GM23248 (cell line): ENCODE measurements around the gene TMC6. TPM values are rescaled to one million over a fixed set of nuclear protein-coding genes. Genes with fewer than 3 reads are reported as not detected.
A peak's percentile ranks its signal among the peaks of the same experiment; 100 is the strongest.

Experiments used
- DNase-seq: peaks from one replicate; pipeline ENCODE4 v3.0.0-alpha.2; 2015
- H2AFZ ChIP-seq: fragments of 200-600 bp; sonication (generic); 2 replicates; pipeline ENCODE4 v1.6.1; 2016; ENCODE audit warnings: antibody characterized with exemption
- H3F3A ChIP-seq: fragments of 200-600 bp; sonication (generic); 2 replicates; pipeline ENCODE4 v1.6.1; 2016; ENCODE audit warnings: mild to moderate bottlenecking, antibody characterized with exemption, mixed run types; ENCODE audit not compliant: insufficient read depth
- H3K27ac ChIP-seq: fragments of 200-600 bp; sonication (generic); 2 replicates; pipeline ENCODE4 v1.5.1; 2016; ENCODE audit warnings: mild to moderate bottlenecking
- H3K27me3 ChIP-seq: fragments of 200-600 bp; sonication (generic); replicated peaks from 2 replicates; pipeline ENCODE4 v1.6.1; 2016; ENCODE audit warnings: mild to moderate bottlenecking; ENCODE audit not compliant: insufficient read depth
- H3K36me3 ChIP-seq: fragments of 200-600 bp; sonication (generic); 2 replicates; pipeline ENCODE4 v1.6.1; 2016; ENCODE audit warnings: low read depth, mild to moderate bottlenecking
- H3K4me1 ChIP-seq: fragments of 200-600 bp; sonication (generic); 2 replicates; pipeline ENCODE4 v1.6.1; 2016; ENCODE audit warnings: mild to moderate bottlenecking; ENCODE audit not compliant: insufficient read depth
- H3K4me2 ChIP-seq: fragments of 200-600 bp; sonication (generic); one replicate; pipeline ENCODE4 v1.6.1; 2016; ENCODE audit warnings: mild to moderate bottlenecking; ENCODE audit not compliant: unreplicated experiment
- H3K4me3 ChIP-seq: fragments of 200-600 bp; sonication (generic); 2 replicates; pipeline ENCODE4 v1.5.1; 2016; ENCODE audit warnings: mild to moderate bottlenecking
- H3K79me2 ChIP-seq: fragments of 200-600 bp; sonication (generic); 2 replicates; pipeline ENCODE4 v1.6.1; 2016; ENCODE audit warnings: mild to moderate bottlenecking; ENCODE audit not compliant: insufficient read depth
- H3K9ac ChIP-seq: fragments of 200-600 bp; sonication (generic); 2 replicates; pipeline ENCODE4 v1.6.1; 2016; ENCODE audit warnings: mild to moderate bottlenecking
- H3K9me2 ChIP-seq: fragments of 200-600 bp; sonication (generic); 2 replicates; pipeline ENCODE4 v1.6.1; 2016; ENCODE audit warnings: mixed run types, mild to moderate bottlenecking, moderate library complexity; ENCODE audit not compliant: insufficient read depth
- H3K9me3 ChIP-seq: fragments of 200-600 bp; sonication (generic); one replicate; pipeline ENCODE4 v1.6.1; 2017; ENCODE audit warnings: low read depth
- H4K20me1 ChIP-seq: fragments of 200-600 bp; sonication (generic); 2 replicates; pipeline ENCODE4 v1.6.0; 2016; ENCODE audit not compliant: insufficient read depth
- EZH2 ChIP-seq: fragments of 200-600 bp; sonication (generic); IDR thresholded peaks from 2 replicates; pipeline ENCODE4 v1.6.1; 2018; ENCODE audit warnings: antibody characterized with exemption, mild to moderate bottlenecking; ENCODE audit not compliant: insufficient read depth, poor library complexity, severe bottlenecking
- EZH2phosphoT487 ChIP-seq: fragments of 200-600 bp; sonication (generic); IDR thresholded peaks from 2 replicates; pipeline ENCODE4 v1.6.1; 2018; ENCODE audit warnings: antibody characterized with exemption, moderate library complexity, mild to moderate bottlenecking, low read depth; ENCODE audit not compliant: insufficient read depth
- WGBS, 2 experiments: methylation state at CpG; one replicate each; pipeline ENCODE4 v1.1.6; 2015 to 2017; ENCODE audit warnings: low lambda C conversion rate in 2 of 2, low coverage in 1 of 2; ENCODE audit errors: missing lambda C conversion rate in 2 of 2; 5-methylcytosine and 5-hydroxymethylcytosine counted together
- in situ Hi-C: fragments of 300-500 bp; cut with MboI; formaldehyde crosslinking; loops from 2 replicates; pipeline ENCODE4 v1.15.0; 2020
- polyA plus RNA-seq: library from polyadenylated mRNA; unstranded; fragments of >200 nt; fragmentation: Nextera tagmentation; extraction: Ambion mirVana; gene quantifications from 2 replicates; pipeline ENCODE4 v1.2.1, GENCODE V29; 2016
- total RNA-seq: library from RNA; depleted of rRNA; stranded (reverse); fragments of >200 nt; shearing (Covaris generic); gene quantifications from 2 replicates; pipeline ENCODE4 v1.2.3, GENCODE V29; 2014

Gene TMC6
- total and polyA plus RNA-seq, 2 experiments from 2014 or later = not detected

GRCh38 chr17:78154903-78155811 is 26.6 kb upstream of the TMC6 start:
- no peak overlapping the region for H3K4me2 ChIP-seq
- 83 to 84% methylated on average over 11 of the region's 11 CpGs for WGBS, 2 experiments
- H3K27me3 ChIP-seq = no peaks in the 10 kb centered on the region
- no peaks in the 10 kb centered on the region for H3K9me3 ChIP-seq
- H3K9ac ChIP-seq = no peak overlapping the region
- no peaks in the 10 kb centered on the region for H3K36me3 ChIP-seq
- no peak for DNase-seq
- TF ChIP-seq EZH2phosphoT487 (no peak), EZH2 (no peak)
- H4K20me1 ChIP-seq = no peaks in the 10 kb centered on the region
- H3K9me2 ChIP-seq = no peaks in the 10 kb centered on the region
- H3K79me2 ChIP-seq = no peaks in the 10 kb centered on the region
- no peaks in the 10 kb centered on the region for H3F3A ChIP-seq
- in situ Hi-C loops = no loop called here
- H3K27ac ChIP-seq = no peak overlapping the region
- H3K4me3 ChIP-seq = no peak overlapping the region
- no peak overlapping the region for H2AFZ ChIP-seq
- H3K4me1 ChIP-seq = peaks cover 6% of the 10 kb centered on the region

- H3K9ac ChIP-seq = no peak overlapping the region
- H3K4me1 ChIP-seq = peaks cover 6% of the 10 kb centered on the region
- H3K27ac ChIP-seq = no peak overlapping the region
- no peaks in the 10 kb centered on the region for H3K9me3 ChIP-seq
- no peaks in the 10 kb centered on the region for H3K36me3 ChIP-seq
- H3K9me2 ChIP-seq = no peaks in the 10 kb centered on the region
- H3K79me2 ChIP-seq = no peaks in the 10 kb centered on the region
- peaks cover 5% of the 10 kb centered on the region; the same call in 1 of the 2 replicates for H3K27me3 ChIP-seq
- peak; percentile 79 for DNase-seq
- no peaks in the 10 kb centered on the region for H3F3A ChIP-seq
- H3K4me3 ChIP-seq = no peak overlapping the region
- H4K20me1 ChIP-seq = no peaks in the 10 kb centered on the region
- no peak overlapping the region for H2AFZ ChIP-seq
- TF ChIP-seq EZH2 (no peak), EZH2phosphoT487 (no peak)
- in situ Hi-C loops = no loop called here
- peak overlapping the region; percentile 43 for H3K4me2 ChIP-seq
- WGBS, 2 experiments = 47 to 49% methylated on average over 7 of the region's 7 CpGs
Observed at GRCh38 chr17:78151514-78152008, 23.0 kb upstream of the TMC6 start.

- H3K27me3 ChIP-seq = peaks cover 5% of the 10 kb centered on the region; the same call in 1 of the 2 replicates
- no peaks in the 10 kb centered on the region for H3K9me3 ChIP-seq
- no peak for DNase-seq
- H3K27ac ChIP-seq = no peak overlapping the region
- no peaks in the 10 kb centered on the region for H3K79me2 ChIP-seq
- no peak overlapping the region for H2AFZ ChIP-seq
- H3F3A ChIP-seq = no peaks in the 10 kb centered on the region
- TF ChIP-seq EZH2 (no peak), EZH2phosphoT487 (no peak)
- H3K4me2 ChIP-seq = no peak overlapping the region
- no peaks in the 10 kb centered on the region for H3K9me2 ChIP-seq
- WGBS, 2 experiments = 60% methylated on average over 13 to 14 of the region's 14 CpGs
- no peak overlapping the region for H3K9ac ChIP-seq
- H3K4me1 ChIP-seq = peaks cover 6% of the 10 kb centered on the region
- H3K4me3 ChIP-seq = no peak overlapping the region
- H3K36me3 ChIP-seq = no peaks in the 10 kb centered on the region
- in situ Hi-C loops = no loop called here
- no peaks in the 10 kb centered on the region for H4K20me1 ChIP-seq
Observed at GRCh38 chr17:78148286-78149016, 19.9 kb upstream of the TMC6 start.

GRCh38 chr17:78147315-78147998 is 18.9 kb upstream of the TMC6 start:
- H2AFZ ChIP-seq = no peak overlapping the region
- no peak overlapping the region for H3K27ac ChIP-seq
- H3F3A ChIP-seq = no peaks in the 10 kb centered on the region
- H3K27me3 ChIP-seq = peaks cover 5% of the 10 kb centered on the region; the same call in 1 of the 2 replicates
- H3K4me2 ChIP-seq = no peak overlapping the region
- no peaks in the 10 kb centered on the region for H4K20me1 ChIP-seq
- no peak for DNase-seq
- no peak for TF ChIP-seq EZH2
- no peak for TF ChIP-seq EZH2phosphoT487
- H3K9me3 ChIP-seq = no peaks in the 10 kb centered on the region
- in situ Hi-C loops = no loop called here
- peaks cover 6% of the 10 kb centered on the region for H3K4me1 ChIP-seq
- no peaks in the 10 kb centered on the region for H3K36me3 ChIP-seq
- no peaks in the 10 kb centered on the region for H3K9me2 ChIP-seq
- H3K9ac ChIP-seq = no peak overlapping the region
- no peak overlapping the region for H3K4me3 ChIP-seq
- no peaks in the 10 kb centered on the region for H3K79me2 ChIP-seq
- WGBS, 2 experiments = 60 to 61% methylated on average over 7 to 8 of the region's 8 CpGs
